ENCODE data around the gene BAG1.

The BAG1 gene

GRCh38 chr9:33264473-33265177 is at the start of gene BAG1, which contains the start of gene CHMP5:
BAG1 (minus strand) TSS chr9:33264708.
CHMP5 (plus strand) TSS chr9:33265049; CDS start chr9:33265079, 30 bp downstream.
- DNase-seq (ENCODE audit: low read depth in 2 of 2), result peak; percentile 100

- DNase-seq (ENCODE audit: low read depth in 2 of 2), result no peak
Measured at GRCh38 chr9:33311953-33312352, 47.4 kb upstream of the BAG1 start.

- no peak for DNase-seq (ENCODE audit: low read depth in 2 of 2)
Measured at GRCh38 chr9:33310748-33311147, 46.2 kb upstream of the BAG1 start.

- no peak for DNase-seq (ENCODE audit: low read depth in 2 of 2)
Measured at GRCh38 chr9:33309903-33310302, 45.4 kb upstream of the BAG1 start.

- no peak for DNase-seq (ENCODE audit: low read depth in 2 of 2)
Measured at GRCh38 chr9:33307067-33307466, 42.6 kb upstream of the BAG1 start.

GRCh38 chr9:33306037-33306436 is 41.5 kb upstream of the BAG1 start:
- DNase-seq (ENCODE audit: low read depth in 2 of 2), result peak in 1 of 2 donors; percentile 31

GRCh38 chr9:33304362-33304761 is 39.9 kb upstream of the BAG1 start:
- DNase-seq (ENCODE audit: low read depth in 2 of 2), result no peak

GRCh38 chr9:33300546-33300945 is 36.0 kb upstream of the BAG1 start:
- no peak for DNase-seq (ENCODE audit: low read depth in 2 of 2)

- DNase-seq (ENCODE audit: low read depth in 2 of 2), result no peak
Measured at GRCh38 chr9:33297432-33297831, 32.9 kb upstream of the BAG1 start.

GRCh38 chr9:33295571-33295970 is 31.1 kb upstream of the BAG1 start:
- DNase-seq (ENCODE audit: low read depth in 2 of 2), result no peak

GRCh38 chr9:33294670-33295432 is 30.3 kb upstream of the BAG1 start:
- no peak for DNase-seq (ENCODE audit: low read depth in 2 of 2)

GRCh38 chr9:33293782-33294181 is 29.3 kb upstream of the BAG1 start:
- DNase-seq (ENCODE audit: low read depth in 2 of 2), result no peak

- DNase-seq (ENCODE audit: low read depth in 2 of 2), result no peak
Measured at GRCh38 chr9:33291901-33292300, 27.4 kb upstream of the BAG1 start.

- DNase-seq (ENCODE audit: low read depth in 2 of 2), result no peak
Measured at GRCh38 chr9:33291031-33291397, 26.5 kb upstream of the BAG1 start.

- peak; percentile 96 to 98 for DNase-seq (ENCODE audit: low read depth in 2 of 2)
Measured at GRCh38 chr9:33290247-33291030, 25.9 kb upstream of the BAG1 start, which contains the start of gene NFX1. NFX1 (plus strand) TSS chr9:33290516; CDS start chr9:33290573, 57 bp downstream.

- DNase-seq (ENCODE audit: low read depth in 2 of 2), result no peak
Measured at GRCh38 chr9:33289936-33290246, 25.4 kb upstream of the BAG1 start.

GRCh38 chr9:33289496-33289895 is 25.0 kb upstream of the BAG1 start:
- DNase-seq (ENCODE audit: low read depth in 2 of 2), result no peak

GRCh38 chr9:33288828-33289483 is 24.4 kb upstream of the BAG1 start:
- no peak for DNase-seq (ENCODE audit: low read depth in 2 of 2)

GRCh38 chr9:33288235-33288634 is 23.7 kb upstream of the BAG1 start:
- no peak for DNase-seq (ENCODE audit: low read depth in 2 of 2)

GRCh38 chr9:33287087-33287490 is 22.6 kb upstream of the BAG1 start:
- no peak for DNase-seq (ENCODE audit: low read depth in 2 of 2)

- no peak for DNase-seq (ENCODE audit: low read depth in 2 of 2)
Measured at GRCh38 chr9:33285502-33285901, 21.0 kb upstream of the BAG1 start.

- no peak for DNase-seq (ENCODE audit: low read depth in 2 of 2)
Measured at GRCh38 chr9:33277484-33277883, 13.0 kb upstream of the BAG1 start.
